NCI-H2171 (cell line): Measurements from ENCODE around the gene ANKRD34B.
"Not testable (repeated sequence)": the region's sequence is repeated elsewhere in the genome, so short reads cannot be mapped to it uniquely, and the experiment has no call there.

Experiments
- DNase-seq: peaks from one replicate; lab custom pipeline; 2025; lab: John Stamatoyannopoulos, UW

Gene ANKRD34B

GRCh38 chr5:80569961-80570786 lies at the start of gene ANKRD34B:
ANKRD34B (minus strand) TSS chr5:80570280; CDS start chr5:80560019, 10,261 bp downstream.
- no peak for DNase-seq

DNA sequence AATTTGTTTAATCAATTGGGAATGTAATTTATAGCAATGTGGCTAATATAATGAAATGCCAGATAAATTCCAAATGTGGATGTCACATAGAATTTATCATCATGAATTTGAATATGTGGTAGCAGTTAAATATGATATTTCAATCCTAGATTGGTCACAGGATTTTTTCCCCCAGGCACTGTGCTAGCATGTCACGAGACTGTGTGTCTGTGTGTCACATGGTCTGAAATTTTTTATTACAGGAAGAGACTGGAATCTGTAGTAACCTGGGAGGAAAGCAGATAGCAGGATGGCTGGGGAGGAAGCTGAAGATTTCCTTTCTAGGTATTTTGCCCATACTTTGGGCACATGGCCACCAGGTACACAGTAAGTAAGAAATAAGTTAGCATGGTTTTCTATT lies 49.0 kb upstream of the ANKRD34B start:
- DNase-seq = no peak

GRCh38 chr5:80618438-80618837 lies 48.4 kb upstream of the ANKRD34B start:
- DNase-seq = no peak

- no peak for DNase-seq
Observed at GRCh38 chr5:80615266-80615914, 45.3 kb upstream of the ANKRD34B start.

DNA sequence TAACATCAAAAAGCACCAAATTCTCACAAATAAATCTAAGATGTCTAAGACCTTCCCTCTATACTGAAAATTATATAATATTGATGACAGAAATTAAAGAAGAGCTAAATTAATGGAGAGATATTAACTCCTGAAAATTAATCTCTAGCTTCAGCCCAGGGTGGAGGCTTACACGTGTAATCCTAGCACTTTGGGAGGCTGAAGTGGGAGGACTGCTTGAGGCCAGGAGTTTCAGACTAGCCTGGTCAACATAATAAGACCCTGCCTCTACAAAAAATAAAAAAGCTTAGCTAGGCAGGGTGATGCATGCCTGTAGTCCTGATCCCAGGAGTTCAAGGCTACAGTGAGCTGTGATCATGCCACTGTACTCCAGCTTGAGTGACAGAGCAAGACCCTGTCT lies 39.6 kb upstream of the ANKRD34B start:
- DNase-seq = no peak

GRCh38 chr5:80608731-80609130 lies 38.7 kb upstream of the ANKRD34B start:
- no peak for DNase-seq

GRCh38 chr5:80607832-80608231 lies 37.8 kb upstream of the ANKRD34B start:
- DNase-seq = no peak

- DNase-seq = no peak
Observed at GRCh38 chr5:80607343-80607742, 37.3 kb upstream of the ANKRD34B start.

- DNase-seq = no peak
Observed at GRCh38 chr5:80600943-80601693, 31.0 kb upstream of the ANKRD34B start.

- DNase-seq = no peak
Observed at GRCh38 chr5:80597500-80597899, 27.4 kb upstream of the ANKRD34B start.

GRCh38 chr5:80594810-80595209 lies 24.7 kb upstream of the ANKRD34B start:
- no peak for DNase-seq

DNA sequence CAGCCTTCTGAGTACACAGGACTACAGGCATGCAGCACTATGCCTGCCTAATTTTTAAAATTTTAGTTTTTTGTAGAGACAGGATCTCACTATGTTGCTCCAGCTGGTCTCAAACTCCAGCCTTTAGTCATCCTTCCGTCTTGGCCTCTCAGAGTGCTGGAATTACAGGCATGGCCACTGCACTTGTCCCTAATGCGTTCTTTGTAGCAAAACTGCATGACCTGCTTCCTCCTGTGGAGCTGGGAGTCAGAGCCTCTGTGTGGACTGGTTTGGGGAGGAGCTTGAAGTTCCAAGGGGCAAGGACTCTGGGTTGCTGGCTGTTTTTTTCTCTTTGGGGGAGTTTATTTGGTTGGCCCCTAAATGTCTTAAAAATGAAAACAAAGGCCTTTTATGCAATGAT lies 22.7 kb upstream of the ANKRD34B start:
- DNase-seq = no peak

DNA sequence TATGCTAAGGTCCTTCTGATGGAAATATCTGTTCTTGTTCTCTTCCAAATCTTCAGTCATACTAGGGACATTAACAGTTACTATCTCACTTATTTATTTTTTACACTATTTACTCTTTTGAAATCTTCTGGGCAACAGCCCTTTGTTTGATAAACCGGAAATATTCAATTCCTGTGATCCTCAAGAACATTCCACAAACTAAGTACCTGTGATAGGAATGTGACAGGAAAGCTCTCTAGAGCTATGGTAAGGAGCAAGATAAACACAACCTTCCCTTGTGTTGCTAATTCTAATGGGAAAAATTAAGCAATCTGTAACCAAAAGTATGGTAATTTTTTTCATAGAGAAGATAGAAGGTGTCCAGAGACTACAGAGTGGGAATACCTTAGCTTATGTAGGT lies 22.0 kb upstream of the ANKRD34B start:
- no peak for DNase-seq

DNA sequence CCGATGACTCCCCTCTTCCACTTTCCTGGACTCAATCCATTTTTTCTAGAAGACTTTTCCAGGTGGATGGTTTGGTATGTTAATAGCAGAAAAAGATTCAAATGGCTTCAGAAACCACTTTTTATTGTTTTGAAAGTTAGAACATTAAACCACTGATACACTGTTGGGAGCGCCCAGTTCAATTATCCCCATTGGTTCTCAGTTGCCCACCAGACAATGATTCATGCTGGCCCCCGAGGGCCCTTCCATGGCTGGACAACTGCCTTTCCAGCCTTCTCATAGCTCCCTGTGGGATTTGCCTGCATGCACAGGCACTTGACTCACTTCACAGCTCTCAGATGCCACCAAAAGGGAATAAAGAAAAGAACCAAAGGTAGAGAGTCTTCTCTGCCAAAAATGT lies 21.3 kb upstream of the ANKRD34B start:
- DNase-seq = no peak

DNA sequence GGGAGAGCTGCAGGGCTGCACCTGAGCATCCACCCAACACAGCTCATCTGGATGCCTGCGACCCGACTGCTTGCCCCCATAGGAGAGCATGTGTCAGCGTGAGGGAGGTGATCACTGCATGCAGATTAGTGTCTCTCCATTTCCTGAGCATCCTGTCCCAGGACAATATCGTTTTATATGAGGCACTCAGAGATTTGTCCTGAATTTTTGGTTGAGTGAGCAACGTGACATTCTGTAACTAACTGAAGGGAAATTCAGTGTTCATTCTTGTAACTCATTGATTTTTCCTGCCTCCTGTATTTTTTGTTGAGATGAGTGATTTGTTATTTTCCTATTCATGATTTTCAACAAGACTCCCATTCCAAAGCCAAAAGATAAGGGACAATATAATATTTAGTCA lies 20.7 kb upstream of the ANKRD34B start:
- DNase-seq = no peak

GRCh38 chr5:80588858-80589540 lies 18.9 kb upstream of the ANKRD34B start:
- DNase-seq = no peak

GRCh38 chr5:80584770-80585169 lies 14.7 kb upstream of the ANKRD34B start:
- DNase-seq = no peak

DNA sequence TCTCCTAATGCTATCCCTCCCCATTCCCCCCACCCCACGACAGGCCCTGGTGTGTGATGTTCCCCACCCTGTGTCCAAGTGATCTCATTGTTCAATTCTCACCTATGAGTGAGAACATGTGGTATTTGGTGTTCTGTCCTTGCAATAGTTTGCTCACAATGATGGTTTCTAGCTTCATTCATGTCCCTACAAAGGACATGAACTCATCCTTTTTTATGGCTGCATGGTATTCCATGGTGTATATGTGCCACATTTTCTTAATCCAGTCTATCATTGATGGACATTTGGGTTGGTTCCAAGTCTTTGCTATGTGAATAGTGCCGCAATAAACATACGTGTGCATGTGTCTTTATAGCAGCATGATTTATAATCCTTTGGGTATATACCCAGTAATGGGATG lies 10.2 kb upstream of the ANKRD34B start:
- not testable (repeated sequence) for DNase-seq

- no peak for DNase-seq
Observed at GRCh38 chr5:80579050-80579449, 9.0 kb upstream of the ANKRD34B start.

- DNase-seq = no peak
Observed at GRCh38 chr5:80577707-80578106, 7.6 kb upstream of the ANKRD34B start.

GRCh38 chr5:80576383-80576782 lies 6.3 kb upstream of the ANKRD34B start:
- no peak for DNase-seq

- no peak for DNase-seq
Observed at GRCh38 chr5:80573062-80573461, 3.0 kb upstream of the ANKRD34B start.
